ENCODE measurements around the gene PUS1. TPM values are rescaled to one million over a fixed set of nuclear protein-coding genes. Genes with fewer than 3 reads are reported as not detected.
A peak's percentile ranks its signal among the peaks of the same experiment; 100 is the strongest.

PUS1 gene
- total and polyA plus RNA-seq, 2 of the 8 experiments (the other 6 are each of a cell fraction or from before 2014, with no cell fraction given): 48.1 to 81.2 TPM

- 2% methylated on average over 20 of the region's 64 CpGs; no CpG with 5 or more reads in 1 of the 2 experiments for WGBS, 2 experiments (ENCODE audit: extremely low coverage in 1 of 2, insufficient coverage in 1 of 2, insufficient read length in 1 of 2, insufficient replicate concordance in 2 of 2, low coverage in 1 of 2, low lambda C conversion rate in 2 of 2, missing lambda C conversion rate in 1 of 2)
- Histone ChIP-seq H2AFZ (ENCODE audit: low read length) (no peak within 1 kb of the TSS), H3K4me2 (ENCODE audit: insufficient read depth in 1 of 2, low read depth in 2 of 2, low read length in 2 of 2) (peak within 1 kb of the TSS; percentile 85 to 99), H2BK5ac (ENCODE audit: low read depth, low read length) (no peak within 1 kb of the TSS), H2BK12ac (ENCODE audit: low read depth, low read length) (peak within 1 kb of the TSS; percentile 68; the same call in 1 of the 2 replicates), H4K8ac (ENCODE audit: extremely low read depth, insufficient read depth, low read length) (peak within 1 kb of the TSS; percentile 95; the same call in 1 of the 2 replicates), H4K91ac (replicated peaks; ENCODE audit: insufficient read length, low read length) (no peak within 1 kb of the TSS), H4K20me1 (replicated peaks in 1 of 2; ENCODE audit: control insufficient read depth in 1 of 2, insufficient read depth in 2 of 2, low read length in 2 of 2) (peaks cover 16 to 18% of the 10 kb centered on the region in 2 experiments), H3K23me2 (ENCODE audit: low read depth, low read length) (peaks cover 9% of the 10 kb centered on the region; the same call in 1 of the 2 replicates), H3K27ac (ENCODE audit: low read depth, low read length) (no peak within 1 kb of the TSS; the same call in 1 of the 2 replicates), H3K79me2 (ENCODE audit: control insufficient read depth in 1 of 2, insufficient read depth in 2 of 2, low read length in 2 of 2) (peaks cover 0 to 22% of the 10 kb centered on the region in 2 experiments; a peak in 1 of 4 replicates), H3K79me1 (ENCODE audit: low read depth, low read length) (peaks cover 5% of the 10 kb centered on the region), H2BK120ac (replicated peaks; ENCODE audit: low read depth, low read length) (no peak within 1 kb of the TSS), H2BK20ac (ENCODE audit: low read length) (no peak within 1 kb of the TSS), H2AK5ac (ENCODE audit: low read depth, low read length) (no peak within 1 kb of the TSS), H3K36me3 (ENCODE audit: control insufficient read depth in 2 of 4, insufficient read depth in 4 of 4, low read length in 3 of 4) (peaks cover 0 to 7% (median 3%) of the 10 kb centered on the region in 4 experiments; a peak in 3 of 8 replicates), H3K4ac (replicated peaks; ENCODE audit: insufficient read length, low read depth, low read length) (no peak within 1 kb of the TSS), H3K18ac (ENCODE audit: extremely low read depth, low read length) (0 out of 2 replicates have a peak within 1 kb of the TSS, but pooled peaks have one; percentile 32), H3K27me3 (replicated peaks in 1 of 4; ENCODE audit: control insufficient read depth in 3 of 4, extremely low read depth in 1 of 4, insufficient read depth in 3 of 4, low read length in 3 of 4) (no peaks in the 10 kb centered on the region), H3K14ac (ENCODE audit: insufficient read length) (no peak within 1 kb of the TSS), H3K23ac (ENCODE audit: insufficient read length) (no peak within 1 kb of the TSS), H3K9me3 (ENCODE audit: insufficient read depth in 2 of 2, low read depth in 1 of 2, low read length in 1 of 2) (no peaks in the 10 kb centered on the region), H3K9ac (replicated peaks in 1 of 4; ENCODE audit: extremely low read depth in 1 of 4, low read depth in 3 of 4, low read length in 3 of 4) (peak within 1 kb of the TSS; percentile 62 to 80 (median 72); a peak in 6 of 7 replicates), H3K4me1 (replicated peaks in 1 of 4; ENCODE audit: control insufficient read depth in 3 of 4, insufficient read depth in 4 of 4, low read length in 3 of 4) (peaks cover 0 to 16% (median 14%) of the 10 kb centered on the region in 4 experiments; a peak in 6 of 7 replicates), H3K56ac (replicated peaks; ENCODE audit: insufficient read length, low read depth, low read length) (no peak within 1 kb of the TSS), H2BK15ac (ENCODE audit: low read length) (no peak within 1 kb of the TSS), H3K4me3 (ENCODE audit: extremely low read depth in 1 of 4, insufficient read depth in 2 of 4, low read depth in 3 of 4, low read length in 4 of 4) (peak within 1 kb of the TSS; percentile 59 to 75 (median 66)), H4K5ac (ENCODE audit: insufficient read length, low read depth, low read length) (peak within 1 kb of the TSS; percentile 23)
- no peak for FAIRE-seq
- ChIA-PET CTCF (ENCODE audit: partially characterized antibody) (no interaction called here), POLR2A (ENCODE audit: partially characterized antibody) (no interaction called here)
- peak; percentile 70 to 97 for DNase-seq (ENCODE audit: low read depth in 1 of 2, low spot score in 2 of 2)
- TF ChIP-seq BRCA1 (IDR thresholded peaks at IDR 0.05; ENCODE audit: low read depth, low read length) (no peak), BACH1 (IDR thresholded peaks at IDR 0.05; ENCODE audit: low read length) (no peak), NANOG (IDR thresholded peaks at IDR 0.05; ENCODE audit: insufficient read depth, low read depth, low read length, poor library complexity, severe bottlenecking) (no peak), EP300 (IDR thresholded peaks at IDR 0.05; ENCODE audit: borderline replicate concordance in 1 of 2, low read depth in 2 of 2, low read length in 2 of 2) (no peak), ZNF274 (IDR thresholded peaks at IDR 0.05; ENCODE audit: borderline replicate concordance, extremely low read depth, low read length) (no peak), SRF (IDR thresholded peaks at IDR 0.05; ENCODE audit: low read depth, low read length) (no peak), BCL11A (IDR thresholded peaks at IDR 0.05; ENCODE audit: low read depth in 2 of 2, low read length in 2 of 2) (no peak)
These were observed 34.7 kb upstream of the PUS1 start, which contains the start of gene ULK1 for GRCh38 chr12:131894313-131894860. Gene ULK1 (plus strand): TSS chr12:131894622. CDS start chr12:131895002, 380 bp downstream.
